HG02763 (cell line): ENCODE data around the gene NUB1.
A peak's percentile ranks its signal among the peaks of the same experiment; 100 is the strongest.

Source experiments
- ATAC-seq: cut with Tn5 transposase; IDR thresholded peaks from one replicate; pipeline ENCODE4 v1.9.1; 2021; ENCODE audit warnings: mild to moderate bottlenecking, moderate library complexity; ENCODE audit not compliant: unreplicated experiment

NUB1 gene

GRCh38 chr7:151345576-151346469 is 4.2 kb downstream of the NUB1 start:
- ATAC-seq: no peak

- ATAC-seq: no peak
Measured at GRCh38 chr7:151346470-151346769, 4.8 kb downstream of the NUB1 start.

- no peak for ATAC-seq
Measured at GRCh38 chr7:151347200-151347599, 5.6 kb downstream of the NUB1 start.

- ATAC-seq: no peak
Measured at GRCh38 chr7:151348970-151349369, 7.4 kb downstream of the NUB1 start.

- peak; percentile 39 for ATAC-seq
Measured at GRCh38 chr7:151349507-151349853, 7.9 kb downstream of the NUB1 start.

GRCh38 chr7:151351027-151351426 is 9.4 kb downstream of the NUB1 start:
- no peak for ATAC-seq

GRCh38 chr7:151351967-151352366 is 10.4 kb downstream of the NUB1 start:
- no peak for ATAC-seq

- ATAC-seq: no peak
Measured at GRCh38 chr7:151352512-151352911, 10.9 kb downstream of the NUB1 start.

GRCh38 chr7:151361193-151361959 is 19.8 kb downstream of the NUB1 start:
- no peak for ATAC-seq

GRCh38 chr7:151363182-151363581 is 21.6 kb downstream of the NUB1 start:
- ATAC-seq: no peak

- no peak for ATAC-seq
Measured at GRCh38 chr7:151366166-151366879, 24.7 kb downstream of the NUB1 start.

- ATAC-seq: no peak
Measured at GRCh38 chr7:151366880-151367222, 25.2 kb downstream of the NUB1 start.

GRCh38 chr7:151367284-151367683 is 25.7 kb downstream of the NUB1 start:
- no peak for ATAC-seq

GRCh38 chr7:151368136-151368571 is 26.5 kb downstream of the NUB1 start:
- peak; percentile 89 for ATAC-seq

- ATAC-seq: no peak
Measured at GRCh38 chr7:151371266-151371665, 29.7 kb downstream of the NUB1 start.

- no peak for ATAC-seq
Measured at GRCh38 chr7:151372612-151373265, 31.1 kb downstream of the NUB1 start.

GRCh38 chr7:151373599-151373998 is 32.0 kb downstream of the NUB1 start:
- no peak for ATAC-seq

- ATAC-seq: no peak
Measured at GRCh38 chr7:151374139-151374538, 32.5 kb downstream of the NUB1 start.

- no peak for ATAC-seq
Measured at GRCh38 chr7:151374726-151375125, 33.1 kb downstream of the NUB1 start.

- no peak for ATAC-seq
Measured at GRCh38 chr7:151375530-151376217, 34.1 kb downstream of the NUB1 start.
